Measurements from ENCODE around the gene SGF29.
A peak's percentile ranks its signal among the peaks of the same experiment; 100 is the strongest.
"Not testable (repeated sequence)": the region's sequence is repeated elsewhere in the genome, so short reads cannot be mapped to it uniquely, and the experiment has no call there.

Gene SGF29

DNA sequence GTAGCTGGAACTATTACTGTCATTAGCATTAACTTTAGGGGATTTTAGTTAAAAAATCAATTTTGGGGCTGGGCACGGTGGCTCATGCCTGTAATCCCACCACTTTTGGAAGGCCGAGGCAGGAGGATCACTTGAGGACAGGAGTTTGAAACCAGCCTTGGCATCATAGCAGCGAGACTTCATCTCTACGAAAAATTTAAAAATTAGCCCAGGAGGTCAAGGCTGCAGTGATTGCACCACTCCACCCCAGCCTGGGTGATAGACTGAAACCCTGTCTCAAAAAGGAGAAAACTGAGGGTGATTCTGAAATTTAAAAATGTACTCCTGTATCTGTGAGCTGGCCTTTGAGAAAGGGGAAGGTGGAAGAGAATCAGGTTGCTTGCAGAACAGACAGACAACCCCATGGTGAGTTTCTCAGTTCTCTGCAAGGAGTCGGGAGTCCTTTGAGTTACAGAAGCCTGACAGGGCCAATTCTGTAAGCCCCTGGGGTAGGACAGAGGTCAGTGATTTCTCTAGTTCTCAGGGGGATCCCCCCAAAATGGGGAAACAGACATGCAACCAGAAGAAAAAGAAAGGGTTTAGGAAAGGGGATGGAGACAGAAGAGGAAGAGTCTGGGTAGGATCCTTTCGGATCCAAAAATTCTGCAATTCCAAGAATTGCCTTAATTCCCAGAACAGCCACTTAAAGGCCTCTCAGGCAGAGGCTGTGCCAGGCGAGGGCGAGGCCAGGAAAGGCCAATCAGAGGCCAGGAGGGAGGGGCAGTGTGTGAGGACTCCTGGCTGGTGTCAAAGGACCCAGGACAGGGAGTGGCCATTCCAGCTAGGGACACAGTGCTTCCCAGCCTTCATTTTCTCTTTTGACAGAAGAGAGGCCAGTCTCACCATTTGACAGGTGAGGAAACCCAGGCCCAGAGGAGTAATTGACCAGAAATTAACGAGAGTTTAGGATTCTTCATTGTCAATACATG lies 21.7 kb upstream of the SGF29 start:
- no peak overlapping the region for H3K4me3 ChIP-seq (ENCODE audit: low read depth, low read length)
- no peak for DNase-seq (ENCODE audit: low read depth)

DNA sequence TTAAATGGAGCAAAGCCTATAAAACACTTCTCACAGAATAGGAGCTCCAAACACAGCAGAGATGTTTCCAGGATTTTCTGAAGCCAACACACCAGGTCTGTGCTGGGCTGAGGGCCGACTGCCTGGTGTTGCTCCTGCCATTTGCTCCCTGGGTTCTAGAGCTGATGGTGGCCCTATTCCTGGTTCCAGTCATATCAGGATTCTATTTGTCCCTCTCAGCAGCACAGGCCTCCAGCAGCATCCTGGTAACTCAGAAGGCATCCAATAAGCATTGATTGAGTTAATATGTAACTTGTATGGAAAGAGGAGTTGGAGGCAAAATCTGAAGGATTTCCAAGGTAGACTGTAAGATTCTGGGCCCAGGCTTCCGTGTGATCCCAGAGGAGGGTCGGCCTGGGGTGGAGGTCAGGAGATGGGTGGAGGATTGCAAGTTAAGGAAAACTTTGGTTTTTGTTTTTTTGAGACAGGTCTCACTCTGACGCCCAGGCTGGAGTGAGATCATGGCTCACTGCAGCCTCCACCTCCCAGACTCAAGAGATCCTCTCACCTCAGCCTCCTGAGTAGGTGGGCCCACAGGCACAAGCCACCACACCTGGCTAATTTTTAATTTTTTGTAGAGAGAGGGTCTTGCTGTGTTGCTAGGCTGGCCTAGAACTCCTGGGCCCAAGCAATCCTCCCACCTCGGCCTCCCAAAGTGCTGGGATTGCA lies 20.6 kb upstream of the SGF29 start:
- H3K4me3 ChIP-seq (ENCODE audit: low read depth, low read length) = no peak overlapping the region
- no peak for DNase-seq (ENCODE audit: low read depth)

DNA sequence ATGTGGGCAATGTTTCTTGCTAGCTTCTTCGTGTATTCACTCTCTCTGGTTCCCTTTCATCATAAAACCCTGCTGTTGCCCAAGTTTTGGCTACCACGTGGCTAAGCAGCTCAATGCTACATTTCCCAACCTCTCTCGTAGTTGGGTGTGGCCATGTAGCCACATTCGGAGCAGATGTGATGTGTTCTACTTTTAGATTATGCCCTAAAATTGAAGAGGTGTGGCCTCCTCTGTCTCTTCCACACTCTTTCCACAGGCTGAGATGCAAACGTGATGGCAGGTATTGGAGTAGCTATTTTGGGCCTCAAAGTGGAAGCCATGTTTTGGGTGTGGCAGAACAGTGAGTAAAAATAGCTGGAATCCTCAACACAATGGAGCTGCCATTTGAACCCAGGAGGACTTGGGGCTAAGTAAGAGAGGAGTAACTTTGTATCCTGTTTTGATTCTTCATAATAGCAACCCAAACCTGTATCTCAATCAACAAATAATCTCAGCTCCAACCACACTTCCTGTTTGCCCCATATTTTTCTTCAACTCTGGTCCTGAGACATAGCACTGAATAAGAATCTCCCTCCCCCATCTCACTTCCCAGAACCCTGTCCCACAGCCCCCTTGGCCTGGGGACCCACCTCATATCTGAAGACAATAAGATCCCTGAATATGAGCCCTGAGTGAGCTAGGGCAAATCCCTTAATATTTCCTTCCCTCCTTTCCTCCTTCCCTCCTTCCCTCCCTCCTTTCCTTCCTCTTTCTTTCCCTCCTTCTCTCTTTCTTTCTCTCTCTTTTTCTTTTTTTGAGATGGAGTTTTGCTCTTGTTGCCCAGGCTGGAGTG lies 19.0 kb upstream of the SGF29 start:
- no peak overlapping the region for H3K4me3 ChIP-seq (ENCODE audit: low read depth, low read length)
- DNase-seq (ENCODE audit: low read depth) = peak; percentile 7

DNA sequence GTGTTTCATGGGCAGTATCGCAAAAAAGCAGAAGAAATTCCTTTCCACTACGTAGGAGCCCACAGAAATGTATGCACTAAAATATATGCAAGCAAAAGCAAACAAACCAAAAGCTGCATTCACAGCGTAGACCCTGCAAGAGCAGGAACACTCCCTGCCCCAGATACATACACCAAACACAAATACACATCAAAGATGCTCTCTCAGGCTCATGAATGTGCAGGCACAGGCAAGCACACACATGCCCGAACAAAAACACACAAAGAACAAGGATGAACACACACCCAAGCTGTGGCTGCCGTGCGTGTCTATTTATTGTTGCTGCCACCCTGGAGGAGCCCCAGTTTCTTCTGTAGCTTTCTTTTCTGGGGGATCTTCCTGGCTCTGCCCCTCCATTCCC lies 16.6 kb upstream of the SGF29 start:
- DNase-seq (ENCODE audit: low read depth) = no peak
- peak overlapping the region; percentile 50 for H3K4me3 ChIP-seq (ENCODE audit: low read depth, low read length)

DNA sequence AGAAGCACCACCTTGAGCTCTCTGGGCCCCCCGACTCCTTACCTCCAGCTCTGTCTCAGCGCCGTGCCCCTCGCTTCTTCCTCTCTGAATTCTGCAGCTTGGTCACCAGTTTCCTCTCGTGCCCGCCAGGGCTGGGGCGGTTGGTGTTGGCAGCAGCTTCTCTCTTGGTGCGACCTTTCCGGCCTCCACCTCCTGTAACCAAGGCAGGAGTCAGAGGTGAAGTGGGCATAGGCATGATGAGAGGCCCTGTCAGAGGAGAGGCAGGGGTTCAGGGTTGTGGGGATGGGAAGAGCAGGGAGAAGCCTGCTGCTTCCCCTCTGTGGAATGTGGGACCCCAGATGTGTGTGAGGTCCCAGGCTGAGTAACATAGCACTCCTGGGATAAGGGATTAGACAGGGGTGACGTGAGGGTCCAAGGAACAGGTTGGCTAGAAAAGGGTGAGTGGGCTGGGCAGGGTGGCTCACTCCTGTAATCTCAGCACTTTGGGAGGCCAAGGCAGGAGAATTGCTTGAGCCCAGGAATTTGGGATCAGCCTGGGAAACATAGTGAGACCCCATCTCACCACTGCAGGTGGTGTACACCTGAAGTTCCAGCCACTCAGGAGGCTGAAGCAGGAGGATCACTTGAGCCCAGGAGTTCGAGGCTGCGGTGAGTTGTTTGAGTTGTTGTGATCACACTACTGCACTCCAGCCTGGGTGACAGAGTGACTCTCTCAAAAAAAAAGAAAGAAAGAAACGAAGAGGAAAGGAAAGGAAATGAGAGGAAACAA lies 15.6 kb upstream of the SGF29 start:
- DNase-seq (ENCODE audit: low read depth) = no peak
- H3K4me3 ChIP-seq (ENCODE audit: low read depth, low read length) = peak overlapping the region; percentile 50

DNA sequence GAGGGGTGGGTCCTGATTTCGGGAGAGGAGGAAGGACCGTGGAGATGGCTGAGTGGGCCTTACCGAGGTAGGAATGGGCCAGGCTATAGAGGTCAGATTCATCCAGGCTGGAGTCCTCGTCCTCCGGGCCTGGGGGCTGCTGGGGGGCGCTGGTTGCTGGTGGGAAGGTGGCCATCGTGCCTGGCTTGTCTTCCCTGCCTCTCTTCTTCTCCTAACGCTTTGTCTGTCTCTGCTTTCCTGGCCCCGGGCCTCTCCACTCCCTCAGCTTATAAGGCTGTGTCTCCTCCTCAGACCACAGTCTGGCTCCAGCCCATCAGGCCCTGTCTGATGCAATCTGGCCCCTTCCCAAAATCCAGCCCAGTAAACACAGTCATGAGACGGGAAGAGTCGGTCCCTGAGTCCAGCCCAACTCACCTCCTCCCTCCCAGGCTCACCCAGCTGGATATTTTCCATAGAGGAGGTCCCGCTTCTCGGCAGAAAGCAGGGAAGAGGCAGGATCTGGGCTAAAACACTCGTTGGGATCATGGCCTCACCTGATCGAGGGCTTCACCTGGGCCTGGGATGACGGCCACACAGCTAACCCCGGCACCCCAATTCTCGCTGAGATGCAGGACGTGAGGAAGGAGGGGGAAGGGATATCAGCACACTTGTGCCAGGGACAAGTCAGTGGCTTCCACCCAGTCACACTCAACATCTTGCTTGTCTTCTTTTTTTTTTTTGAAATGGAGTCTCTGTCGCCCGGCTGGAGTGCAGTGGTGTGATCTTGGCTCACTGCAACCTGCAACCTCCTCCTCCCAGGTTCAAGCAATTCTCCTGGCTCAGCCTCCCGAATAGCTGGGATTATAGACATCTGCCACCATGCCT lies 14.8 kb upstream of the SGF29 start, which contains the start of gene NUPR1:
NUPR1 (minus strand) TSS at position 242 of the 864 bp plus-strand sequence; CDS start at position 175, 67 bp downstream.
- H3K4me3 ChIP-seq (ENCODE audit: low read depth, low read length) = peak within 1 kb of the TSS; percentile 50
- DNase-seq (ENCODE audit: low read depth) = peak; percentile 88

DNA sequence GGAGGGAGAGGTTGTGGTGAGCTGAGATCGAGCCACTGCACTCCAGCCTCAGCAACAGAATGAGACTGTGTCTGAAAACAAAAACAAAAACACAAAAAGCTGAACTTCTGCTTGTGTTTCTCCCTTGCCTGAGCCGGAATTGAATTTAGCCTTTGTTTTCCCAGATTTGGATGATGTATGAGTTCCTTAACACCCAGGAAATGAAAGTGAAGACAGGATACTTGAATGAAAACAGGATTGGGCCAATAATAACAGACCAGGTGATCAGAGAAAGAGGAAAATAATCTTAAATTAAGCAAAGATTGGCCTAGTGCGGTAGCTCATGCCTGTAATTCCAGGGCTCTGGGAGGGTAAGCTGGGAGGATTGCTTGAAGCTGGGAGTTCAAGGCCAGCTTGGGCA lies 13.4 kb upstream of the SGF29 start:
- no peak for DNase-seq (ENCODE audit: low read depth)
- no peak overlapping the region for H3K4me3 ChIP-seq (ENCODE audit: low read depth, low read length)

DNA sequence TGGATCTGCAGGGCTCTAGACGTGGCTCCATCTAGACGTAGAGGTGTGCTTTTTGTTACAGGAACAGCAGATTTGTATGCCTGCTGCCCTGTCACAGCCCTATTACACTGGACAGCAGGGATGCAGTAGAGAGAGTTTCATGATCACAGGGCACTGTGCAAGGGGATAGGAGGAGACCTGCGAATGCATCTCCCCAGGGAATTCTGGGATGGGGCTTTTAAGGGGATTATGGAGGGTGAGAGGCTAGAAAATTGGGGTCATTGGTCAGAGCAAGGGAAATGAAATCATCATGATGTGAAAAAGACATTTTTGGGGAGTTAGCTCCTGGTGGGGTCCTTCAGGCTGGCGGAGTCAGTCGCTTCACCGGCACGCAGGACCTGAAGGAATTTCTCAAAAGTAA lies 11.1 kb upstream of the SGF29 start:
- no peak overlapping the region for H3K4me3 ChIP-seq (ENCODE audit: low read depth, low read length)
- DNase-seq (ENCODE audit: low read depth) = no peak

DNA sequence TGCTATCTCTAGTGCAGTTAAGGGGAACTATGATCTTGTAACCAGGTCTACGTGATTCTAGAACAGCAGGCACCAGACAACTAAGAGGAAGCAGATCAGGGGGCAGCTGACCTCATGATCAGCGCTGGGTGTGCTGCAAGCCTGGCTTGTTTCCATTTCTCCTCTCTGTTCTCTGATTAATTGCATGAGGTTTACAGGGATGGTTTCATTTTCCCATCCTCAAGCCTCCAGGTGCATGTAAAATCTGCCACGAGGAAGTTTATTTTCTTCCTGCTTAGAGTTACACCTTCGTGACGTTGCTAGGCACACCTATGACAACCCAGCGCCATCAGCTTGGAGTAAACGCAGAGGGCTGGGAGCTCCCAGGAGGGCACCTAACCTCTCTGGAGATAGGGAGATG lies 10.6 kb upstream of the SGF29 start:
- no peak for DNase-seq (ENCODE audit: low read depth)
- no peak overlapping the region for H3K4me3 ChIP-seq (ENCODE audit: low read depth, low read length)

DNA sequence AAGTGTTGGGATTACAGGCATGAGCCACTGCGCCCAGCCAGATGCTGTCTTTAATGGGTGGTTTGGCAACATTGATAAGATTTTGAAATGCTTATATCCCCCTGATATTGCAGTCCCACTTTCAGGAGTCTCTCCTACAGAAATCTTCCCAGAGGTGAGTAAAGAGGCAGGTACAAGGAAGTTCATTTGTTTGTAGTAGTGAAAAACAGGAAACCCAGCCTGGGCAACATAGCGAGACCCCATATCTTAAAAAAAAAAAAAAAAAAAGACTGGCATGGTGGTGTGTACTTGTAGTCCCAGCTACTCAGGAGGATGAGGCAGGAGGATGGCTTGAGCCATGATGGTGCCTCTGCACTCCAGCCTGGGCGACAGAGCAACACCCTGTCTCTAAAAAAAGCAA lies 8.7 kb upstream of the SGF29 start:
- DNase-seq (ENCODE audit: low read depth) = no peak
- no peak overlapping the region for H3K4me3 ChIP-seq (ENCODE audit: low read depth, low read length)

DNA sequence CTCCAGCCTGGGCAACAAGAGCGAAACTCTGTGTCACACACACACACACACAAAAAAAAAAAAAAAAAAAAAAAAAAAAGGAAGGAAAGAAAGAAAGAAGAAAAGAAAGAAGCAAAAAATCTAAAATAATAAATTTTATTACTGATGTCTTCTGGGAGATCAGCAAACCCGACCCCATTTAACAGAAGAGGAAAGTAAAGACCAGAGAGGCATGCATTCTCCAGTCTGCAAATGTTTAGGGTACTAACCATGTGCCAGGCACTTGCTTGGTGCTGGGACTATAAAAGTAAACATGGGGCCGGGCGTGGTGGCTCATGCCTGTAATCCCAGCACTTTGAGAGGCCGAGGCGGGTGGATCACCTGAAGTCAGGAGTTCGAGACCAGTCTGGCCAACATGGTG lies 7.8 kb upstream of the SGF29 start:
- DNase-seq (ENCODE audit: low read depth); H3K4me3 ChIP-seq (ENCODE audit: low read depth, low read length): not testable (repeated sequence)

DNA sequence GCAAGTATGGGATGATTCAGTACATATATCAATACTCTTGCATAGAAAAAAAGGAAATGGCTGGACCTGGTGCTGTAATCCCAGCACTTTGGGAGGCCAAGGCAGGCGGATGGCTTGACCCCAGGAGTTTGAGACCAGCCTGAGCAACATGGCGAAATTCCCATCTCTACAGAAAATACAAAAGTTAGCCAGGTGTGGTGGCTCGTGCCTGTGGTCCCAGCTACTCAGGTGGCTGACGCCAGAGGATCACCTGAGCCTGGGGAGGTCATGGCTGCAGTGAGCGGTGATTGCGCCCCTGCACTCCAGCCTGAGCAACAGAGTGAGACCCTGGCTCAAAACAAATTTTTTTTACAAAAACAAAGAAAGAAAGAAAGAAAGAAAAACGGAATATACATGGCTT lies 7.1 kb upstream of the SGF29 start:
- no peak for DNase-seq (ENCODE audit: low read depth)

DNA sequence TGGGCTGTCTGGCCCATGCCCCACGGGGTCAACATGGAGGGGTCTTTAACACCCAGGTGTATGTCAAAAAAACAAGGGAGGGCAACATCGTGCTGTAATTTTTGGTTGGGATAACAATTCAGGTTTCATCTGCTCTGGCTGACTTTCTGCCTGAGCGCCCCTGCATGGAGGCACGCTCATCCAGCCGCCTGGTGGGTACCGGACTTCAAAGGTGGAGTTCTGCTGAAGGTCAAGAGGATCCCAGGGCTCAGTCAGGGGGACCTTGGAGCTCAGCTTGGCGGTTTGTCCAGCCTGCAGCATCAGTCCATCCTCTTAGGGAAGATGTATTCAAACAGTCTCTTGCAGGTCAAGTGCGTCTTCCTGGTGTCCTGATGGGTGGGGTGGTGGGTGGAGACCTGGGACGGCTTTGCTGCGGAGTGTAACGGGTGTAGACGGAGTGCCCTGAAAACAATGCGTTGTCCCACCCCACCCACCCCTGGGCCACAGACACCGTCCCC lies 5.4 kb upstream of the SGF29 start:
- DNase-seq (ENCODE audit: low read depth) = no peak
- H3K4me3 ChIP-seq (ENCODE audit: low read depth, low read length) = no peak overlapping the region

More for the DNA sequence above, 7.1 kb upstream of the SGF29 start:
- no peak overlapping the region for H3K4me3 ChIP-seq (ENCODE audit: low read depth, low read length)

DNA sequence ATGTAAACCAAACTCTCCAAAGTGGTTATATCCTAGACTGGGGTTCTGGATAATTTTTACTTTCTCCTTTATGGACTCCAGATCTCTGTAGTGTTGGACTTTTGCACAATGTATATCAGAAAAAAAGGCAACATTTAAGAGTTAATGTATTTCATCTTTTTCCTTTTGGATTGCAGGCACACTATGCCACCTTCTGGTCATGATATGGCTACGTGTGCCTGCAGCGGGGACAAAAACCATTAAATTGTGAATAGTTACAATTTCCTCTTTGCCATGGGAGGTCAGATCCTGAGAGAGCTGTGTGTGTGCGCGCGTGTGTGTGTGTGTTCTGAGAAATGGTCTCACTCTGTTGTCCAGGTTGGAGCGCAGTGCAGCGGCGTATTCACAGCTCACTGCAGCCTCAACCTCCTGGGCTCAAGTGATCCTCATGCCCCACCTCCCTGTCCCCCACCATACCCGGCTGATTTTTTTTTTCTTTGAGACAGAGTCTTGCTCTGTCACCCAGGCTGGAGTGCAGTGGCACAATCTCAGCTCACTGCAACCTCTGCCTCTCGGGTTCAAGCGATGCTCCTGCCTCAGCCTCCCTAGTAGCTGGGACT lies 4.3 kb upstream of the SGF29 start:
- H3K4me3 ChIP-seq (ENCODE audit: low read depth, low read length) = no peak overlapping the region
- no peak for DNase-seq (ENCODE audit: low read depth)

DNA sequence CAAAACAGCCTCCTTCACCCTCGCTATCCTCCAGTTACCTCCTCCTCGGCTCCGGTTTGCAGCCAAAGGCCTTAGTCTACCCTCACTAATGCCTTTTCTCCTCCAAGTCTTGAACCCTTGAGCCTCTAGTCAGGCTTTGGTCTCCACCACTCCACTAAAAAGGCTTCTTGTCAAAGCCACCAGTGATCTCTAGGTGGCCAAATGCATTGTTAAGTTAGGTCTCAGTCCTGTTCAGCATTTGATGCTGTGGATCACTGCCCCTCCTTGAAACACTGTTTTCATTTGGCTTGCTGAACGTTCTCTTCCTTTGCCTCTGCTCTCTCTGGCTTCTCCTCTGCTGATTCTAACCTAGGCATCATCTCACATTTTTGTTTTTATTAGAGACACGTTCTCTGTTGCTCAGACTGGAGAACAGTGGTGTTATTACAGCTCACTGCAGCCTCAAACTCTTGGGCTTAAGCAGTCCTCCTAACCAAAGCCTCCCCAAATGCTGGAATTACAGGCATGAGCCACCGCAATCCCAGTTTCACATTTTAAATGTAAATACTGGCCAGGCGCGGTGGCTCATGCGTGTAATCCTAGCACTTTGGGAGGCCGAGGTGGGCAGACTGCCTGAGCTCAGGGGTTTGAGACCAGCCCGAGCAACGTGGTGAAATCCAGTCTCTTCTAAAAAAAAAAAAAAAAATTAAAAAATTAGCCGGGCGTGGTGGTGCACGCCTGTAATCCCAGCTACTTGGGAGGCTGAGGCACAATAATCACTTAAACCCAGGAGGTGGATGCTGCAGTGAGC lies 1.1 kb downstream of the SGF29 start:
- no peak for DNase-seq (ENCODE audit: low read depth)
- peak overlapping the region; percentile 65 for H3K4me3 ChIP-seq (ENCODE audit: low read depth, low read length)

DNA sequence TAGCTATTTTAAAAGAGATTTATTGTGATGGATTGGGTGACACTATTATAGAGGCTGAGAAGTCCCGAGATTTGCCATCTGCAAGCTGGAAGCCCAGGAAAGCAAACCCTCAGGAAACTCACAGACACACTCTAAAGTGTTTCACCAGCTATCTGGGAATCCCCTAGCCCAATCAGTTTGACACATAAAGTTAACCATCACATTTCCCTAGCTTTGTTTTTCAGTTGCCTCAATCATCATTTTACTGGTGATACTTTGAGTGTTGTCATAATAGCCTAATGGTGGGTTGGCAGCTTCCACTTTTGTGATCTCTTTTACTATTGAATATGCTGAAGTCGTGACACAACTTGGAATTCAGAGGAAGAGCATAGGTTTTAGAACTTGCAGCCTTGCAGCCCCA lies 1.8 kb downstream of the SGF29 start:
- no peak for DNase-seq (ENCODE audit: low read depth)
- H3K4me3 ChIP-seq (ENCODE audit: low read depth, low read length) = no peak overlapping the region

DNA sequence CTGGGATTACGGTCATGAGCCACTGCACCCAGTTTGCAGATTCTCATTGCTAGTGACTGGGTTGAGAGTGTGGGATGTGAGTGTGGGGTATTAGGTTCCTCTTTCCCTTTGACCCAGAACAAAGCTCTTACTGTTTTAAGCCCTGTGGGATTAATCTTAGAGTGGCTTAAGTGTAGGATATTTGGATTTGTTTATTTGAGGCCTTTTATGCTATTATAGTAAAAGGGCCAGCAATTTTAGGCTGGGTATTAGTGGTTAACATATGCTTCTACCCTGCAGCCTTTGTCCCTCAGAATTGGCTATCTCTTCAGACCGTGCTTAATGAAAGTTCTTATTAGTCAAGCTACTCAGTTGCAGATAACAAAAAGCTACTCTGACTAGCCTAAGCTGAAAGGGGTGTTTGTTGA lies 3.2 kb downstream of the SGF29 start:
- DNase-seq (ENCODE audit: low read depth) = no peak

More for the DNA sequence above, 3.2 kb downstream of the SGF29 start:
- H3K4me3 ChIP-seq (ENCODE audit: low read depth, low read length) = no peak overlapping the region
